HCT116 (cell line): ENCODE results near the gene RCC1.

Experiments
- CBX3 ChIP-seq: IDR thresholded peaks from 2 replicates; pipeline ENCODE4 v1.6.1; 2012; ENCODE audit warnings: low read depth
- CEBPB ChIP-seq: IDR thresholded peaks from 2 replicates; pipeline ENCODE4 v1.6.1; 2012; ENCODE audit warnings: low read depth
- ELF1 ChIP-seq: IDR thresholded peaks from 2 replicates; pipeline ENCODE4 v1.6.1; 2012; ENCODE audit warnings: low read depth, borderline replicate concordance
- EZH2 ChIP-seq: fragments of 200-600 bp; sonication (generic); IDR thresholded peaks from 2 replicates; pipeline ENCODE4 v1.6.1; 2017; ENCODE audit warnings: antibody characterized with exemption, mixed run types
- JUND ChIP-seq: IDR thresholded peaks from 2 replicates; pipeline ENCODE4 v1.6.1; 2012
- MAX ChIP-seq: IDR thresholded peaks from 2 replicates; pipeline ENCODE4 v1.6.1; 2012
- POLR2A ChIP-seq: IDR thresholded peaks from 2 replicates; pipeline ENCODE4 v1.7.0; 2011; ENCODE audit warnings: borderline replicate concordance; ENCODE audit not compliant: insufficient read depth, insufficient read length; ENCODE audit errors: extremely low read depth
- SIN3A ChIP-seq: IDR thresholded peaks from 2 replicates; pipeline ENCODE4 v1.6.1; 2012; ENCODE audit warnings: low read depth
- SP1 ChIP-seq: IDR thresholded peaks from 2 replicates; pipeline ENCODE4 v1.6.1; 2012; ENCODE audit warnings: low read depth
- TCF7L2 ChIP-seq: IDR thresholded peaks from 2 replicates; pipeline ENCODE4 v1.7.0; 2011; ENCODE audit warnings: borderline replicate concordance, inconsistent platforms; ENCODE audit not compliant: insufficient read depth, insufficient read length; ENCODE audit errors: extremely low read depth
- TF ChIP-seq, protein P1 (sequence below), 3 experiments: fragments of 200-600 bp in 1 of 3; sonication (generic) in 1 of 3; IDR thresholded peaks in 2 of 3; conservative IDR thresholded peaks in 1 of 3; 2 replicates each; pipeline ENCODE4 v1.5.1; 2012 to 2017; ENCODE audit warnings: low read depth in 2 of 3, low read length in 2 of 3, antibody characterized with exemption in 1 of 3, borderline replicate concordance in 1 of 3, control low read depth in 1 of 3, mild to moderate bottlenecking in 1 of 3, mixed read lengths in 1 of 3, mixed run types in 1 of 3, moderate library complexity in 1 of 3; ENCODE audit not compliant: insufficient read depth in 1 of 3

- no peak for TF ChIP-seq POLR2A
- TF ChIP-seq CBX3: no peak
- no peak for TF ChIP-seq SP1
- no peak for TF ChIP-seq TCF7L2
- TF ChIP-seq ELF1: no peak
- TF ChIP-seq EZH2: no peak
- TF ChIP-seq, protein P1, sequence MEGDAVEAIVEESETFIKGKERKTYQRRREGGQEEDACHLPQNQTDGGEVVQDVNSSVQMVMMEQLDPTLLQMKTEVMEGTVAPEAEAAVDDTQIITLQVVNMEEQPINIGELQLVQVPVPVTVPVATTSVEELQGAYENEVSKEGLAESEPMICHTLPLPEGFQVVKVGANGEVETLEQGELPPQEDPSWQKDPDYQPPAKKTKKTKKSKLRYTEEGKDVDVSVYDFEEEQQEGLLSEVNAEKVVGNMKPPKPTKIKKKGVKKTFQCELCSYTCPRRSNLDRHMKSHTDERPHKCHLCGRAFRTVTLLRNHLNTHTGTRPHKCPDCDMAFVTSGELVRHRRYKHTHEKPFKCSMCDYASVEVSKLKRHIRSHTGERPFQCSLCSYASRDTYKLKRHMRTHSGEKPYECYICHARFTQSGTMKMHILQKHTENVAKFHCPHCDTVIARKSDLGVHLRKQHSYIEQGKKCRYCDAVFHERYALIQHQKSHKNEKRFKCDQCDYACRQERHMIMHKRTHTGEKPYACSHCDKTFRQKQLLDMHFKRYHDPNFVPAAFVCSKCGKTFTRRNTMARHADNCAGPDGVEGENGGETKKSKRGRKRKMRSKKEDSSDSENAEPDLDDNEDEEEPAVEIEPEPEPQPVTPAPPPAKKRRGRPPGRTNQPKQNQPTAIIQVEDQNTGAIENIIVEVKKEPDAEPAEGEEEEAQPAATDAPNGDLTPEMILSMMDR (IDR thresholded peaks at IDR 0.05 in 2 of 3, conservative IDR thresholded peaks at IDR 0.05 in 1 of 3; ENCODE audit: borderline replicate concordance in 1 of 3, insufficient read depth in 1 of 3, low read depth in 2 of 3, low read length in 2 of 3): no peak
- no peak for TF ChIP-seq SIN3A
- TF ChIP-seq JUND: no peak
- TF ChIP-seq MAX: no peak
- no peak for TF ChIP-seq CEBPB
These were observed 23.7 kb upstream of the RCC1 start for GRCh38 chr1:28482138-28482537.
